GM23338 (cell line): ENCODE data around the gene SRSF12.

Source experiments
- CREB1 ChIP-seq: fragments of 250-450 bp; sonication (Bioruptor Pico); IDR thresholded peaks from 2 replicates; pipeline ENCODE4 v1.5.0; 2020; ENCODE audit warnings: low read depth, mild to moderate bottlenecking, moderate library complexity
- EZH2 ChIP-seq: fragments of 200-600 bp; sonication (generic); IDR thresholded peaks from one replicate; pipeline ENCODE4 v1.8.0; 2017; ENCODE audit warnings: antibody characterized with exemption, mild to moderate bottlenecking, low read depth; ENCODE audit not compliant: unreplicated experiment
- EZH2phosphoT487 ChIP-seq: fragments of 200-600 bp; sonication (generic); IDR thresholded peaks from one replicate; pipeline ENCODE4 v1.8.1; 2018; ENCODE audit warnings: antibody characterized with exemption; ENCODE audit not compliant: unreplicated experiment
- JUNB ChIP-seq: IDR thresholded peaks from one replicate; pipeline ENCODE4 v1.6.1; 2016; ENCODE audit warnings: antibody characterized with exemption; ENCODE audit not compliant: unreplicated experiment
- NANOG ChIP-seq: IDR thresholded peaks from 2 replicates; pipeline ENCODE4 v1.6.1; 2016; ENCODE audit warnings: antibody characterized with exemption, borderline replicate concordance
- POLR2AphosphoS5 ChIP-seq: IDR thresholded peaks from 2 replicates; pipeline ENCODE4 v1.6.1; 2016; ENCODE audit warnings: antibody characterized with exemption, low read depth
- STAT1 ChIP-seq: IDR thresholded peaks from one replicate; pipeline ENCODE4 v1.6.1; 2016; ENCODE audit warnings: antibody characterized with exemption; ENCODE audit not compliant: unreplicated experiment
- ZNF114 ChIP-seq: fragments of 250-450 bp; sonication (Bioruptor Pico); IDR thresholded peaks from 2 replicates; pipeline ENCODE4 v1.5.0; 2020; ENCODE audit warnings: mild to moderate bottlenecking, moderate library complexity
- ZNF331 ChIP-seq: fragments of 250-450 bp; sonication (Bioruptor Pico); IDR thresholded peaks from 2 replicates; pipeline ENCODE4 v1.5.0; 2020; ENCODE audit warnings: low read depth, mild to moderate bottlenecking, moderate library complexity
- TF ChIP-seq, protein P1 (sequence below), 2 experiments: fragments of 200-600 bp in 1 of 2; sonication (generic) in 1 of 2; conservative IDR thresholded peaks; 2 replicates each; pipeline versions ENCODE4 v1.5.1 to v1.6.1; 2016 to 2017; ENCODE audit warnings: antibody characterized with exemption in 2 of 2, low read depth in 2 of 2, mild to moderate bottlenecking in 2 of 2, moderate library complexity in 1 of 2
- TF ChIP-seq, protein P2 (sequence below): IDR thresholded peaks from one replicate; pipeline ENCODE4 v1.6.1; 2018; ENCODE audit warnings: antibody characterized with exemption; ENCODE audit not compliant: unreplicated experiment
- TF ChIP-seq, protein P3 (sequence below): IDR thresholded peaks from 2 replicates; pipeline ENCODE4 v1.6.1; 2016; ENCODE audit warnings: antibody characterized with exemption

DNA sequence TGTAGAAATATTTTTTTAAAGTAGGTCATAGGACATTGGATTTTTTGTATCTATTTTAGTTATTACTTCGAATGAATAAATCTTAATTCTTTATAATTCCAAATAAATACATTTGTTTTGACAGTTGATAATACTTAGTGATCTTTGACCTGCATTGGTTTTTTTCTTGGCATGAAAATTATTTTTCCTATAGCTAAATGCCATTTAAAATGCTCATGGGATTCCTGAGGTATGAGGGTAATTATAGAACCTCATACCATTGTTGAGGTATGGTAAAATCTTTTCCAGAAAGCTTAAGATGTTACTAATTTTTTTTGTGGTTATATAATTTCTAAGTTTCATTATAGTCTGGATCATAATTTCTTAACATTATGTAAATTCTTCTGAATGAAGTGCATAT lies 36.3 kb upstream of the SRSF12 start:
- TF ChIP-seq, protein P1, sequence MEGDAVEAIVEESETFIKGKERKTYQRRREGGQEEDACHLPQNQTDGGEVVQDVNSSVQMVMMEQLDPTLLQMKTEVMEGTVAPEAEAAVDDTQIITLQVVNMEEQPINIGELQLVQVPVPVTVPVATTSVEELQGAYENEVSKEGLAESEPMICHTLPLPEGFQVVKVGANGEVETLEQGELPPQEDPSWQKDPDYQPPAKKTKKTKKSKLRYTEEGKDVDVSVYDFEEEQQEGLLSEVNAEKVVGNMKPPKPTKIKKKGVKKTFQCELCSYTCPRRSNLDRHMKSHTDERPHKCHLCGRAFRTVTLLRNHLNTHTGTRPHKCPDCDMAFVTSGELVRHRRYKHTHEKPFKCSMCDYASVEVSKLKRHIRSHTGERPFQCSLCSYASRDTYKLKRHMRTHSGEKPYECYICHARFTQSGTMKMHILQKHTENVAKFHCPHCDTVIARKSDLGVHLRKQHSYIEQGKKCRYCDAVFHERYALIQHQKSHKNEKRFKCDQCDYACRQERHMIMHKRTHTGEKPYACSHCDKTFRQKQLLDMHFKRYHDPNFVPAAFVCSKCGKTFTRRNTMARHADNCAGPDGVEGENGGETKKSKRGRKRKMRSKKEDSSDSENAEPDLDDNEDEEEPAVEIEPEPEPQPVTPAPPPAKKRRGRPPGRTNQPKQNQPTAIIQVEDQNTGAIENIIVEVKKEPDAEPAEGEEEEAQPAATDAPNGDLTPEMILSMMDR (conservative IDR thresholded peaks at IDR 0.05; ENCODE audit: low read depth in 2 of 2), result no peak
- no peak for TF ChIP-seq EZH2
- TF ChIP-seq, protein P2, sequence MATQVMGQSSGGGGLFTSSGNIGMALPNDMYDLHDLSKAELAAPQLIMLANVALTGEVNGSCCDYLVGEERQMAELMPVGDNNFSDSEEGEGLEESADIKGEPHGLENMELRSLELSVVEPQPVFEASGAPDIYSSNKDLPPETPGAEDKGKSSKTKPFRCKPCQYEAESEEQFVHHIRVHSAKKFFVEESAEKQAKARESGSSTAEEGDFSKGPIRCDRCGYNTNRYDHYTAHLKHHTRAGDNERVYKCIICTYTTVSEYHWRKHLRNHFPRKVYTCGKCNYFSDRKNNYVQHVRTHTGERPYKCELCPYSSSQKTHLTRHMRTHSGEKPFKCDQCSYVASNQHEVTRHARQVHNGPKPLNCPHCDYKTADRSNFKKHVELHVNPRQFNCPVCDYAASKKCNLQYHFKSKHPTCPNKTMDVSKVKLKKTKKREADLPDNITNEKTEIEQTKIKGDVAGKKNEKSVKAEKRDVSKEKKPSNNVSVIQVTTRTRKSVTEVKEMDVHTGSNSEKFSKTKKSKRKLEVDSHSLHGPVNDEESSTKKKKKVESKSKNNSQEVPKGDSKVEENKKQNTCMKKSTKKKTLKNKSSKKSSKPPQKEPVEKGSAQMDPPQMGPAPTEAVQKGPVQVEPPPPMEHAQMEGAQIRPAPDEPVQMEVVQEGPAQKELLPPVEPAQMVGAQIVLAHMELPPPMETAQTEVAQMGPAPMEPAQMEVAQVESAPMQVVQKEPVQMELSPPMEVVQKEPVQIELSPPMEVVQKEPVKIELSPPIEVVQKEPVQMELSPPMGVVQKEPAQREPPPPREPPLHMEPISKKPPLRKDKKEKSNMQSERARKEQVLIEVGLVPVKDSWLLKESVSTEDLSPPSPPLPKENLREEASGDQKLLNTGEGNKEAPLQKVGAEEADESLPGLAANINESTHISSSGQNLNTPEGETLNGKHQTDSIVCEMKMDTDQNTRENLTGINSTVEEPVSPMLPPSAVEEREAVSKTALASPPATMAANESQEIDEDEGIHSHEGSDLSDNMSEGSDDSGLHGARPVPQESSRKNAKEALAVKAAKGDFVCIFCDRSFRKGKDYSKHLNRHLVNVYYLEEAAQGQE, result no peak
- TF ChIP-seq POLR2AphosphoS5, result no peak
- no peak for TF ChIP-seq ZNF114 (CRISPR knock-in tag)
- no peak for TF ChIP-seq JUNB
- no peak for TF ChIP-seq EZH2phosphoT487
- no peak for TF ChIP-seq STAT1
- no peak for TF ChIP-seq CREB1 (CRISPR knock-in tag)
- no peak for TF ChIP-seq NANOG
- no peak for TF ChIP-seq ZNF331 (CRISPR knock-in tag)
- TF ChIP-seq, protein P3, sequence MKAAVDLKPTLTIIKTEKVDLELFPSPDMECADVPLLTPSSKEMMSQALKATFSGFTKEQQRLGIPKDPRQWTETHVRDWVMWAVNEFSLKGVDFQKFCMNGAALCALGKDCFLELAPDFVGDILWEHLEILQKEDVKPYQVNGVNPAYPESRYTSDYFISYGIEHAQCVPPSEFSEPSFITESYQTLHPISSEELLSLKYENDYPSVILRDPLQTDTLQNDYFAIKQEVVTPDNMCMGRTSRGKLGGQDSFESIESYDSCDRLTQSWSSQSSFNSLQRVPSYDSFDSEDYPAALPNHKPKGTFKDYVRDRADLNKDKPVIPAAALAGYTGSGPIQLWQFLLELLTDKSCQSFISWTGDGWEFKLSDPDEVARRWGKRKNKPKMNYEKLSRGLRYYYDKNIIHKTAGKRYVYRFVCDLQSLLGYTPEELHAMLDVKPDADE, result no peak
